Stimulated activated CD8-positive, alpha-beta memory T cell treated with anti-CD3 and anti-CD28 coated beads, Interleukin-15, amount 100 ng/mL, for 1 hour (primary cell): ENCODE results near the gene PLA2G2E.

ENCODE experiments used
- DNase-seq: peaks from one replicate; pipeline ENCODE4 v3.0.0-alpha.2; 2020; ENCODE audit warnings: low read depth

PLA2G2E gene, protein sequence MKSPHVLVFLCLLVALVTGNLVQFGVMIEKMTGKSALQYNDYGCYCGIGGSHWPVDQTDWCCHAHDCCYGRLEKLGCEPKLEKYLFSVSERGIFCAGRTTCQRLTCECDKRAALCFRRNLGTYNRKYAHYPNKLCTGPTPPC

DNA sequence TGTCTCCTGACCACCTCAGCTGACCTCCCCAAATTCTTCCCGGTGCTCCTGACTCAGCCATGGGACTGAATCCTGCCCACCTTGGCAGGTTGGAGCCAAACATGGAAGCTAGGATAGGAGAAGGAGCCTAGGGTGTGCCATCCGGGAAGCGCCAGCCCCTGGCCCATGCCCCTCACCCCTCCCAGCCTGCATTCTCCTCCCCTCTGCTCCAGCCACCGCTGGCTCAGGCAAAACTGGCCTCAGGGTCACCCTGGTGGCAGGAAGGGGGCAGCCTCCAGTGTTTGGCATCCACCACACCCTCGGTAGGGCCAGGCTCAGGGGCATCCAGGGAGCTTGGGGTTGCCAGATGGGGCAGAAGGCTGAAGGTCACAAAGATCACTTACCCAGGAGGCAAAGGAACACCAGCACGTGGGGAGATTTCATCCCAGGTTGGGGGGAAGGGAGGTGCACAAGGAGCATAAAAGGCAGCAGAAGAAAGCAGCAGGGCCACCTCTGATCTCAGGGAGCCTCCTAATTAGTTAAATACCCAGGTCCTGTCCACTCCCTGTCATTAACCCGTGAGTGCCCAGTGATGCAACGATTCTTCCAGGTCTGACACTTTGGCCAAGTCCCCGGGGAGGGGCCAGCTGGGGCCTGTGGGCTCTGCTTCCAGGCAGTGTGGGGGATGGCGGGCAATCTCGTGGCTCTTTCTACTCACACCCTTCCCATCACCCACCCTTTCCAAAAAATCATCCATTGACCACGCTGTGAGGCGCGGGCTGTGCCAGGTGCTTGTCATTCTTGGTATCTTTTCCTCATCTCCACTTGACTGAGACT is at the start of gene PLA2G2E:
Gene PLA2G2E, minus strand, starts transcription at position 481 of the 816 bp plus-strand sequence. Its CDS starts 58 bp downstream, at position 423.
- DNase-seq: no peak

DNA sequence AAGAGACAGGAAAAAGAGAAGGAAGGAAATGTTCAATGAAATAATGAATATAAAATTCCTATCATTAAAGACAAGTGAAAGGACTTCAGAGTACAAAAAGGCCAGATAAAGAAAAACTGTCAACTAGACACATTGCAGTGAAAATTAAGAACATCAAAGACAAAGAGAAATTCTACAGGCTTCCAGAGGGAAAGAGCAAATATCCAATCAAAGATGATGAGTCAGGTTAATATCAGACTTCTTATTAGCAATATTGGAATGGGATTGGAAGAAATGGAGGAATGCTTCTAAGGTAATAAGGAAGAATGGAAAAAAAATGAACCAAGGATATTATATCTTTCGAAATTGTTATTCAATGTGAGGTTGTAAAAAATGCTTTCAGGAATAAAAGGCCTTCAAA is 48.2 kb upstream of the PLA2G2E start:
- no peak for DNase-seq

DNA sequence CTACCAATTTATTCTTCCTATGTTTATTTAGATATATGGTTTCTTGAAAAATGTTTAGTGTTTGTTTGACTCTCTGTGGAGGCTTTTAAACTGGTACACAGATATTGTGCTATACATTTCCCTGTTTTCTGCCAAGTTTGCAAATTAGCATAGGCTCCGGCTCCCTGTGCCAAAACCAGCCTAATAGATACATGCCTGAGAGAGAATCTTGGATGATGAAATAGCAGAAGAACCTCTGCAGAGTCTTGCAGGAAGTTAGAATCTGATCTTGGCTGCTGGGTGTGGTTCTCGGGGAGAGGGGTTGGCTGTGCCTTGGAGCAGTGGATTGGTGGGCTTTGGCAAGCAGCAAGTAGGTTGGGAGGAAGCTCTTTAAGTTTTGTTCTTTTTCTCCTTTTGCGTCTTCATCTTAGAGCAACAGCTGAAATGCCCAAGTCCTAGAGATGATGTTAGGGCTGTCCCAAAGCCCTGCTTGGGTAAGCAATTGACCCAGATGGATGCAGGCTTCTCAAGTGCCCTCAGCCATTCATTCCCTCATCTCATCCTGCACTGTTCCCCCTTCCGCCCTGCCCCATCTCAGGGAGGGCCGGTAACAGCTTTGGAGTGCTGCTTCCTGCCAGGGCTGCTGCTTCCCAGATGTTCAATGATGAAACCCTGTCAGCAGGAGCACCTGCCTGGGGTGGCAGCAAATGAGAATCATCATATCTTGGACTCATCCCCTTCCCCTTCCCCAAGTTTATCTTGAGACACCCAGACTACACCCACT is 46.7 kb upstream of the PLA2G2E start:
- no peak for DNase-seq

DNA sequence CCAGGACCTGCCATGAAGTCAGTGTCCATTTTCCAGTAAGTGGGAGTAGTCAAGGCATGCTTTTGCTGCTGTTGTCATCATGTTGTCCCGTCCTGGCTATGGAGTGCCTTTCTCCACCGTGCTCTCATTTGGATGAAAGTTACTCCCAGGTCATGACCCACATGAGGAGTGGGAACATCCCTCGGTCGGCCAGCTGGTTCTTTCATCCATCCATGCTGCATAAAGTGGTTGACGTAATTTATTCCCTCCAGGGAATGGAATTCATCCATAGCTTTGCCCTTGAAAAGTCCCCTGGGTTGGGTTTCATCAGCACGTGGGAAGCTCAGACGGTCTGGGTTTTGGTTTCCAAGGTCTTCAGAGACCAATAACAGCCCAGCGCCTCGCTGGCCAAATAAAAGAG is 44.4 kb upstream of the PLA2G2E start:
- DNase-seq: no peak

DNA sequence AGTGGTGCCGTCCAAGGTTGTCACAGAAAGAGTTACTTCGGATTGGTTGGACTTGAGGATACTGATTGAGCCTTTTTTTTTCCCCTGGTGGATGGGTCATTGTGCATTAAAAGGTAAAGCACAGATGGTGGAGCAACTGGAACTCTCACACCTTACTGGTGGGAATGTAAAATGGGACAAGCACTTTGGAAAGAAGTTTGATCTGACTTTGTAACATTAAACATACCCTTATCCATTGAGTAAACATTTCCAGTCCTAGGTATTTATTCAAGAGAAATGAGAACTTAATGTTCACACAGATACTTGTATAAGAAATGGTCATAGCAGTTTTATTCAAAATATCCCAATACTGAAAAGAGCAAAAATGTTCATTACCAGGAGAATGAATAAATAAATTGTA is 41.1 kb upstream of the PLA2G2E start:
- no peak for DNase-seq

DNA sequence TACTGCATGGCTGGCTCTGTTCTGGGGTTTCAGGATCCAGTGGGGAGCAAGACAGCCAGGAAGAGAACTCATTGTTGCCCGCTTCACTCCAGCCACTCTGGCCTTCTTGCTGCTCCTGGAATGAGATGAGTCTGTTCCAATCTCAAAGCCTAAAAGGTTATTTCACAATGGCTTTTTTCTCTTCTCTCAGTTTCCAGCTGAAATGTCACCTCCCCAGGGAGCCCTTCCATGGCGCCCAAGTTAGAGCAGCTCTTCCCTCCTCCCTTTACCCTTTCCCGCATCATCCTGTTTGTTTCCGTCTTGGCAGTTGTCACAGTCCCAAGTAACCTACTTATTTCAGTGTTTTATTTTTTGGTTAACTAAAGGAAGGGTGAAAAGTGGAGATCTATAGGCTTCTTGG is 40.2 kb upstream of the PLA2G2E start:
- DNase-seq: no peak

DNA sequence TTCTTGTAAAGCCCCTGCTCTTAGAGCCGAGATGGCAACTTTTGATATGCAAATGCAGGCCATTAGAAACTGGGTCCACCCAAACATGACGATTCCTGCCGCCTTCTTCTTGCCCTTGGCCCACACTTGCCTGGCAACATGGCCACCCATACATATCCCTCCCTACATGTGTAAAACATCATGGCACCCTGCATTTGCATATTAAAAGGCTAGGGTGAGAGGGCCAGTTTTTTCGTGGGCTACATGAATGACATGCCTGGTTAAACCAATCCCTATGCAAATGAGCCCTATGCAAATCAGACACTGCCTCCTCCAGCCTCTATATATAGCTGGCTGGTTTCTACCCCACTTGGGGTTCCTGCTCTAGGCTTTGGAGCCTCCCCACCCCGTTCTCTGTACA is 37.2 kb upstream of the PLA2G2E start:
- no peak for DNase-seq

DNA sequence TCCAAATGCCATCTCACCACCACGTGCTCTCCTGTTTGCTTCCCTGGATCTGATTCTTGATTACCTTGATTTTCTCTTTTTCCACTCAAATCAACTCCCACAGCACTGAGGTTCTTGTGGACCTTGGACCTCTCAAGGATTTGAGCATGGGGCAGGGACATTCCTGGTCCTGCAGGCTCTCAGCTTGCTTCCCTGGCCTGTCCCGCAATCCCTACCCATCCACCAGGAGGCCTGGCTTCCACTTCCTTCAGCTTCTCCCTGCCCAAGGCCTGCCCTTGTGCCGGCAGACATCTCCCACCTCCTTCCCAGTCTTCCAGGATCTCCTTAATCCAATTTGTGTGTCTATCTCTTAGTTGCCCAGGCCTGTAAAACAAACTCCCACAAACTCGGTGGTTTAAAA is 34.4 kb upstream of the PLA2G2E start:
- no peak for DNase-seq

DNA sequence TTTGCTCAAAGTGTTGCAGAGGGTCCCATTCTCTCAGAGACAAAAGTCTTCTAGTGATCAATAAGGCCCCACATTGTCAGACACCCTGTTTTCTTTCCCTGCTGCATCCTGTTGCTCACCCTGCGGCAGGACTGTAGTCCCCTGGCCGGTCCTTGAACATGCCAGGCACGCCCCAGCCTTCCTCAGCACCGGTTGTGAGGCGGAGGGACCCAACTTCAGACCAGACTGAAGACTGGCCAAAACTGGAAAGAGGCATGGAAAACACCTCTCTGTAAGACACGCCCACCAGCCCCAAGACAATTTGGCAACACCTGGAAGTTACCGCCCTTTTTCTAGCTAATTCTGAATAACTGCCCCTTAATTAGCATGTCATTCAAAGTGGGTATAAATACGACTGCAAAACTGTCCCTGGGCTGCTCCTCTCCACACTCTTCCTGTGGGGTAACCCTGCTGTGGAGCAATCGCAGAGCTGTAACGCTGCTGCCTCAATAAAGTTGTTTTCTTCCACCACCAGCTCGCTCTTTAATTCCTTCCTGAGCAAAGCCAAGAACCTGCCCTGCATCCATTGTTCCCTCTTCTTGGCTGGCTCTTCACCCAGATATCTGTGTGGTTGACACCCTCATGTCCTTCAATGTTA is 32.2 kb upstream of the PLA2G2E start:
- DNase-seq: no peak

DNA sequence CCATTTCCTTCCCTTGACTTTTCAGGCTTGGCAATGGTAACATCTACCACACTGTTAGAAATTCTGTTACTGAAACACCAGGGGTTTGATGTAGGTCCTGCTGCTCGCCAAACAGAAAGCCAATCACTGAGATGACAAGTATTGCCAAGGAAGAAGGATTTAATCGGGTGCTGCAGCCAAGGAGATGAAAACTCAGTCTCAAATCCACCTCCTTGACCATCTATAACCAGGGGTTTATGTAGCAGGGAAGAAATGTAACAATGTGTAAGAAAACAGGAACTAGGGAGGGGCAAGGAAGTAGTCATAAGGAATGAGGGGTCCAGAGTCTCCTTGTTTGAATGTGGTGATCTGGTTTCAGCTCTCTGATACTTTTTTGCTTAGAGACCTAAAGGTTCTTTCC is 30.6 kb upstream of the PLA2G2E start:
- DNase-seq: no peak

DNA sequence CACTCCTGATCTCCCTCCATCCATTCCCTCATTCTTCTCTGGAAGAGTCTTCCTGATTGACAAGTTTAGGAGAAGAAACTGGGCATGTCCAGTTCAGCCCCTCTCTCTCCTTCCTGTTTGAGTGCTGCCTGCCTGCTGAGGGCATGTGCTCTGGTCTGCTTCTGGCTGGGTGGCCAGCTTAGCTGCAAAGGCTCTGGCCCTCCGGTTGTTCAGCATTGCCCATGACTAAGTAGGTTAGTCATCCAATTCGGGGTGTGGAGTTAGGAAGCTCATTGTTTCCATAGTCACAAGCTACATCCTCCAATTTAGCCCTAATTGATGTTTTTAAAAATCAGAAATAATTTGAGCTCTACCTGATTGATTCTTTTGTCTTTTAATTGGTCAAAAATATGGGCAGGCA is 25.6 kb upstream of the PLA2G2E start:
- DNase-seq: no peak

DNA sequence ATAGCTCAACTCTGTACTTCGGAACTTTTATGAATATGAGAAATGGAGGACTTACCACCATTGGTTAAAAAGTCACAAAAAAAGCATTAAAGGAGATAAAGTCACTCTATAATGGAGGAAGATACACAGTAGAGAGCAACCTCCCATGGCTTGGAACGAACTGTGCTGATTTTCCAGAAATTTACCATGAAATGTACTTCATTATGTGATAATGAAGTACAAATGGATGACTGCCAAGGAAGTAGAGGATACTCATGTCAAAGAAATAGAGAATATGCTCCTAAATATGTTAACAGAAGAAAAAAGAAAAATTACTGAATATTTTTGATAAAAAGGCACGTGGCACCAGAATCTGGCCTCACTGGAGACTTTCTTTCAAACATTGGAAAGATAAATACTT is 23.6 kb upstream of the PLA2G2E start:
- DNase-seq: no peak

DNA sequence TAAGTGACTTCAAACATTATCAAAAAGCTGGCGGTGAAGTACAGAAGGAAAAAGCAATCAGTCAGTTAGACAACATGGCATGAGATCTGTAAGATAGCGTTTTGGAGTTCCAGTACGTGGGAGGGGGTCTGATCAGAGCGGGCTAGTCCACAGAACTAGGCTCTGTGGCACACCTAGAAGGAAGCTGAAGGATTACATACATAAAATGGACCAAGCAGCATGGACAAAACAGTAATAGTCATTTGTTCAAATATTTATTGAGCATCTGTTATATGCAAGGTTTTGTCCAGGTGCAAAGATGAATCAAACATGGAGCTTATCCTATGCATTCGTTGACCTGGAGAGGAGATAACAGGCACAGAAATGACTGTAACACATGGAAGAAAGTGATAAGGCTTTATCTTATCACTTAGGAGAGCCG is 22.9 kb upstream of the PLA2G2E start:
- no peak for DNase-seq

DNA sequence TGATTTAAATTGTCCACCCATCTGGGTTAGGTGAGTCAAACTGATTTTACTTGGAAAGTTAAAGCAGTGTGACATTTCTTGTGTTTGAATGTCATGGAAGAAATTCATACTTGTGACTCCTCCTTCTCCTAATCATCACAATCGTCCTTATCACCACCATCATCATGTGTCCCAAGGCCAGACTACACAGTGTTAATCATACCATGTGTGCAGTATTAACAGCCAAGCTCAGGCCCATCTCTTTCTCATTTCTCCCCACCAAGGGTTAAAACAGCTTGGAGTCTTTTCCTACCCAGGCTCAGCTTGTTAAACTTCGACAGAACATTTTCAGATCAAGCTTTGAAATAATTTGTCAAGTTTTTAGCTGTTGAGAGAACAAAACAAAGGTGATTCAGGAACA is 22.5 kb upstream of the PLA2G2E start:
- no peak for DNase-seq

DNA sequence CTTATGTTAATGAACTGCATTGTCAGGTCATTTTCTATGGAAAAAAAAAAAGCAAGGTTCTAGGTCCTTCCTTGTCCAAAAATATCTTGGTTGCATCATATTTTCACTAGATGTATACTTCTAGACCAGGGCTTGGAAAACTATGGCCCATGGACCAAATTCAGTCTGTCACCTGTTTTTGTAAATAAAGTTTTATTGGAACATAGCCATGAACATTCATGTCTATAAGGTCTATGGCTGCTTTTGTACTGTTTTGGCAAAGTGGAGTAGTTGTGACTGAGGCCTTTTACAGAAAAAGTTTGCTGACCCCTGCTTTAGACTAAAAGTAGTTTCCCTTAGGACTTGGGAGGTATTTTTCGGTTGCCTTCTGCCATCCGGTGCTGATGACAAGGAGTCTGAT is 19.2 kb upstream of the PLA2G2E start:
- DNase-seq: no peak

DNA sequence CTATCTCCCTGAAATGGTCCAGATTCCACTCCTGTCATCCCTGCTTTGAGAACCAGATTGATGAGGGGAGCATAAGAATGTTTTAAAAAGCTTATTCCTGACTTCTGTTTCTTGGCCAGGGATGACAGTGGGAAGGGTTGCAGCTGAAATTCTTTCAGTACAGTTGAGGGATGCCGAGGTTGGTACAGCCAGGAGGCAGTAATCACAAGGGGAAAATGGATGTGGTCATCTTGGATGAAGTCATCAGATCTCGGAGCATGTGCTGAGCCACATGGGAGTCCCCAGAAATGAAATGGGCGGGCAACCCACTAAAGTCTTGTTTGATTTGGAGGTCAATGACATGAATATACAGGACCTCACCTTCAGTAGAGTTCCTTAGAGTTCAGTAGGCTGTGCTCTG is 18.7 kb upstream of the PLA2G2E start:
- DNase-seq: no peak

DNA sequence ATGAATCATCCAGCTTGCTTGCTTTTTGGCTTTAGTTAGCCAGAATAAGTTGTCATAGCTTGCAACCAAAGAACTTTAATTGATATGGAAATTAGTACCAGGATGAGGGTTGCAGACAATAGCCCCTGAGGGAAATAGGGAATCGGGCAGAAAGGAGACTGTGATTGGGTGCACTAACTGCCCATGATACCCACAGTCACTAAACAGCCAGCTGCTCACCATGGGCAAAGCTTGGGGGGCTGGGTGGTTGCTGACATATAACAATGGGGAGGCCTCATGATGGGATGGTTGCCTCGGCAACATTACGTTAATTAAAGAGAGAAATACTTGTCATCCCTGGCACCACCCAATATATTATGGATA is 17.8 kb upstream of the PLA2G2E start:
- no peak for DNase-seq

DNA sequence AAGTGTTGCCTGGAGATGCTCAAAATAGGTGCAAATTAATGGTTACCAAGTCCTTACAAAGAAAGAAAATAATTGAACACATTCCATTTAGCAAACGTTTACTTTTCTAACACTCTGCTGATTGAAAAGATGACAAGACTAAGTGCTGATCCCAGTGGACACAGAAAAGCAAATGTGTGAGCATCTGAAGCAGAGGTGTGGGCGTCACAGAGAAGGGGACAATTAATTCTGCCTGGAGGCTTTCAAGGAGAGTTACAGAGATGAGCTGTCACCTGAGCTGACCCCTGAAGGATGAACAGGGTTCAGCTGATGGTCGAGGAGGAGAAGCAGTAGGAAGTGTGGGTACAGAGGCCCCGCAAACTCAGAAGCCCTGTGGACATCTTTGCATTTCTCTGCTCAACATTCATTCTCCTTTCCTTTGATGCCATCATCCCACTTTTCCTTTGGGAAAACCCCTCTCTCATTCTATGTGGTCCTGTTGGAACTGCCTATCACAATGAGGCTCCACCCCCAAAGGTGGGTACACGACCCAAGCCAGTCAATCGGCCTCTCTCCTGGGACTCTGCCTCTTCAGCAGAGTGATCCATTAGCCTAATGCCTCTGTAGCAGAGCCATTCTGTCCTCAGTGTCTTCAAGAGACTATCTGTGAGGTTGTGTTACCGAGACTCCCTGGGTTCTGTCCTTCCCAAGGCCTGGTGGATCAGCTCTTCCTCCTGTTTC is 17.2 kb upstream of the PLA2G2E start:
- DNase-seq: no peak

DNA sequence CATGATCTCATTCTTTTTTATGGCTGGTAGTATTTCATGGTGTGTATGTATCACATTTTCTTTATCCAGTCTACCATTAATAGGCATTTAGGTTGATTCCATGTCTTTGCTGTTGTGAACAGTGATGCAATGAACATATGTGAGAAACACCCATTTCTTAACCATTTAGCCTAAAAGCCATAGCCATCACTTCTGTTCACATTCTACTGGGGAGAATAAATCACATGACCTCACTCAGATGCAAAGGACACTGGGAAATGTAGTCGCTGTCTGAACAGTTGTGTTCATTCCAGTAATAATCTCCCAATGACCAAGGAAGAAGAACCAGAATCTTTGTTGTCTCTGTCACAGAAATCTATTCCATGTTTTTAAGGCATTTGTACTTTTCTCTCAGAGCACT is 15.1 kb upstream of the PLA2G2E start:
- DNase-seq: no peak

DNA sequence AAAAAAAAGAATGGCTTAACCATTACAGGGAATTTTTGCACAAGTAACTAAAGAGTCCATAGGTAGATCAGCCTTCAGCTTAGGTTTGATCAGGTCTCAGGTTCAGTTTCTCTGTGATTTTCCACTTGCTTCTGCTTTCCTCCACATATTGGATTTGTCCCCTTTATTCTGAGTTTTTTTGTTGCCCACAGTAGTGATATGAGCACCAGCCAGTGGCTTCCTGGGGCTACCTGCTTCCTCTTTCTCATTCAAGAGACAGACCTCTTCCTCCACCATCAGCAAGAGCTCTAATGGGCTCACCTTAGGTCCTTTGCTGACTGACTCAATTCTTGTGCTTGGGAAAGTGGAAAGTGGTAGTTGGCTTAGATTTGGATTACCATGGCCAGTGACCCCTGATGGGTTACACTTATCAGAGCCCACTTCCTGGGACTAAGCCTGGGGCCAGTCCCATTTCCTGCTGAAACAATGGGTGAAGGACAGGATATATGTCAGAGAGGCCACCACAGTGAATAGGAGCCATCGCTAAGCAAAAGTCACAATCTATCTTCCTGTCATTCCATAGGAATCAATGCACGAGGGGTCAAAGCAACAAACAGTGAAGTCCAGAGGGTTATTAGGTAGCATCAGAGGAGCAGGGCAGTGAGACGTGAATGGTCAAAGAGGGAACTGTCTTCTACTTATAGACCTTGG is 12.8 kb upstream of the PLA2G2E start:
- DNase-seq: no peak

DNA sequence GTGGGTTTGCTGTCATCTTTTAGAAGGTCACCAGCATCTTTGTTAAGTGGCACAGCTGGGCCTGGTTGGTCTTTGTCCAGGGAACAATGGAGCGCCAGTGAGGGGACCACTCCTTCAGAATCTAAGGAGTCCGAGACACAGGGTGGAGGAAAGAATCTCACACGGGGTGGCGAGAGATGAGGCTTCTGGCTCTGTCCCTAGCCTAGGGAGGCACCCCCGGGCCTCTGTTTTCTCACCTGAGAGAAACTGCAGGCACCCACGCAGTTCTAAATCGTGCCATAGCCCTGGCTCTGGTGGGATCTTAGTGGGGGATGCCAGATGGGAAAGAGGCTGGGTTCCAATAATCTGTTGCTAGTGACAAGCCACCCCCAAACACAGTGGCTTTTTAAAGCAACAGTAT is 10.9 kb upstream of the PLA2G2E start:
- DNase-seq: no peak

DNA sequence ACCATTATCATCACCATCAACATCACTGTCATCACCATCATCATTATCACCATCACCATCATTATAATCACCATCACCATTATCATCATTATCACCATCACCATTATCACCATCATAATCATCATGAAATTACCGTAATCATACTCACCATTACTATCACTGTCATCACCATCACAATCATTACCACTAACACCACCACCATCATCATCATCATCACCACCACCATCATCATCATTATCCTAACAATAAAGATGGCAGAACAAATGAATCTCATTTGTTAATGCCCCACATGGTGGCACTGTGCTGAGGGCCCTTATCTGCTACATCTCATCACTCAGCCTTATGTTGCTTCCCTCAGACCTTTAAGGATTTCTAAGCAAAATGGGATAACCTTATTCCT is 9.4 kb upstream of the PLA2G2E start:
- DNase-seq: no peak
